ENCODE data around the gene MMP15. TPM values are rescaled to one million over a fixed set of nuclear protein-coding genes. Genes with fewer than 3 reads are reported as not detected.

MMP15 gene
- total RNA-seq, 1 donor from 2014 or later: 7.2 TPM

DNA sequence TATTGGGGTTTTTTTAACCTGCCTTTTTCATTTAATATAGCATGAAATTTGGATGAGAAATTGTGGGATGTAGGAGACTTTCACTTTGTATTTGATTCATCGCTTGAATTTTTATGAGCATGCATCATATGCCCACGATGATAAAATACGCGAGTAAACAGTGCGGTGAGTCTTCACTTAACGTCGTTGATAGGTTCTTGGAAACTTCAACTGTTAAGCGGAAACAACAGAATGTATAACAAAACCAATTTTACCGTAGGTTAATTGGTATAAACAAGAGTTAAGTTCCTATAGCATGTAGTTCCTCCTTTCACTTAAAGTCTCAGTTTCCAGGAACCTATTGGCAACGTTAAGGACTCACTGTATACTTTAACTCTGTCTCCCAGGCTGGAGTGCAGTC, 28.7 kb downstream of the MMP15 start:
- Histone ChIP-seq H3K9me3 (ENCODE audit: low read depth) (no peaks in the 10 kb centered on the region), H4K20me1 (ENCODE audit: low read depth) (no peaks in the 10 kb centered on the region), H2AFZ (replicated peaks) (no peak overlapping the region), H3F3A (ENCODE audit: low read depth) (peaks cover 1% of the 10 kb centered on the region), H3K4me2 (no peak overlapping the region), H3K27me3 (no peaks in the 10 kb centered on the region), H3K9ac (no peak overlapping the region), H3K4me3 (no peak overlapping the region), H3K4me1 (no peaks in the 10 kb centered on the region), H3K36me3 (no peaks in the 10 kb centered on the region), H3K27ac (no peak overlapping the region), H3K79me2 (ENCODE audit: low read depth) (no peaks in the 10 kb centered on the region)
- no peak overlapping the region for H3K27ac Mint-ChIP-seq
- no peak for TF ChIP-seq EZH2phosphoT487 (IDR thresholded peaks at IDR 0.05)
- TF ChIP-seq, protein P1, sequence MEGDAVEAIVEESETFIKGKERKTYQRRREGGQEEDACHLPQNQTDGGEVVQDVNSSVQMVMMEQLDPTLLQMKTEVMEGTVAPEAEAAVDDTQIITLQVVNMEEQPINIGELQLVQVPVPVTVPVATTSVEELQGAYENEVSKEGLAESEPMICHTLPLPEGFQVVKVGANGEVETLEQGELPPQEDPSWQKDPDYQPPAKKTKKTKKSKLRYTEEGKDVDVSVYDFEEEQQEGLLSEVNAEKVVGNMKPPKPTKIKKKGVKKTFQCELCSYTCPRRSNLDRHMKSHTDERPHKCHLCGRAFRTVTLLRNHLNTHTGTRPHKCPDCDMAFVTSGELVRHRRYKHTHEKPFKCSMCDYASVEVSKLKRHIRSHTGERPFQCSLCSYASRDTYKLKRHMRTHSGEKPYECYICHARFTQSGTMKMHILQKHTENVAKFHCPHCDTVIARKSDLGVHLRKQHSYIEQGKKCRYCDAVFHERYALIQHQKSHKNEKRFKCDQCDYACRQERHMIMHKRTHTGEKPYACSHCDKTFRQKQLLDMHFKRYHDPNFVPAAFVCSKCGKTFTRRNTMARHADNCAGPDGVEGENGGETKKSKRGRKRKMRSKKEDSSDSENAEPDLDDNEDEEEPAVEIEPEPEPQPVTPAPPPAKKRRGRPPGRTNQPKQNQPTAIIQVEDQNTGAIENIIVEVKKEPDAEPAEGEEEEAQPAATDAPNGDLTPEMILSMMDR (IDR thresholded peaks at IDR 0.05): no peak
- no peak for TF ChIP-seq EZH2 (IDR thresholded peaks at IDR 0.05)
- DNase-seq (ENCODE audit: low spot score): no peak
- H3K27me3 Mint-ChIP-seq (ENCODE audit: insufficient read depth, low read depth): no peaks in the 10 kb centered on the region
- H3K4me3 Mint-ChIP-seq: no peak overlapping the region
- H3K36me3 Mint-ChIP-seq: no peaks in the 10 kb centered on the region
- peaks cover 16% of the 10 kb centered on the region for H3K4me1 Mint-ChIP-seq
- H3K9me3 Mint-ChIP-seq: no peaks in the 10 kb centered on the region

DNA sequence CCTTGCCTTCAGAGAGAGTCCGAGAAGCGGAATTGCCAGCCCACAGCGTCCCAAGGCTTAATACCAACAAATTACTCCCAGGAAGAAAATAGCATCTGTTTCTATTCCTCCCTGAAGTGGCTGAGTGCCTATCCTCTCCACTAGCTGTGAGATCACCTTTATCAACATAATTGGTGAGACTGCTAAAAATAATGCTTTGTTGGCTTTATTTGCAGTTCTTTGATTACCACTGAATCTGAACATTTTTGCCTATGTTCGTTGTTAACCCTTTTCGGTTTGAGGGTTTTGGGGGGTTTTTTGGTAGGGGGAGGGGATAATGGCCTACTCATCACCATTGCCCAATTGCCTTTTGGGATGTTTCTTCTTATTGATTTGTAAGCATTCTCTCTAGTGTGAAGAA, 31.0 kb downstream of the MMP15 start:
- Mint-ChIP-seq H3K4me1 (peaks cover 5% of the 10 kb centered on the region), H3K9me3 (no peaks in the 10 kb centered on the region), H3K27ac (no peak overlapping the region), H3K36me3 (no peaks in the 10 kb centered on the region), H3K4me3 (no peak overlapping the region), H3K27me3 (ENCODE audit: insufficient read depth, low read depth) (peaks cover 2% of the 10 kb centered on the region)
- Histone ChIP-seq H3K9me3 (ENCODE audit: low read depth) (no peaks in the 10 kb centered on the region), H3K4me3 (no peak overlapping the region), H2AFZ (replicated peaks) (no peak overlapping the region), H4K20me1 (ENCODE audit: low read depth) (no peaks in the 10 kb centered on the region), H3K79me2 (ENCODE audit: low read depth) (no peaks in the 10 kb centered on the region), H3K27ac (no peak overlapping the region), H3K4me2 (no peak overlapping the region), H3K4me1 (no peaks in the 10 kb centered on the region), H3F3A (ENCODE audit: low read depth) (no peaks in the 10 kb centered on the region), H3K27me3 (no peaks in the 10 kb centered on the region), H3K36me3 (no peaks in the 10 kb centered on the region), H3K9ac (no peak overlapping the region)
- no peak for DNase-seq (ENCODE audit: low spot score)
- TF ChIP-seq EZH2 (IDR thresholded peaks at IDR 0.05) (no peak), EZH2phosphoT487 (IDR thresholded peaks at IDR 0.05) (no peak)
- TF ChIP-seq, protein P1 (IDR thresholded peaks at IDR 0.05): no peak

DNA sequence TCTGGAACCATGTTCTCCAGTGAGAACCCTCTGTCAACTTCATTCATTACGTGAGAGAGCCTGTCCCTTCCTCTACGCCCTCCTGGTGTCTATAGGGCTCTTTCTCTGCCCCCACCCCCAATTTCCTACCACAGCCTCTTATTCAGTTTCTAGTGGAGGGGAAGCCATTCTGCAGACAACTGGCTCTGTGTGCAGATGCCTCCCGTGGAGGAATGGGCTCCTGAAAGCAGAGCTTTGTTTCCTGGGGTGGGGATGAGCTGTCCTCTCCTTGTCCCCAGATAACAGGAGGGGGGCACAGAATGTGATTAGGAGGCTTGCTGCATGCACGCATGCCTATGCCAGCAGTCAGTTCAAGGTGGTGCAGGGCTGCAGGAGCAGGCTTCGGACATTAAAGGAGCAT, 31.6 kb downstream of the MMP15 start:
- H3K4me3 ChIP-seq: no peak overlapping the region

More for the DNA sequence above, 31.6 kb downstream of the MMP15 start:
- Histone ChIP-seq H3K4me1 (no peaks in the 10 kb centered on the region), H2AFZ (replicated peaks) (no peak overlapping the region), H3F3A (ENCODE audit: low read depth) (no peaks in the 10 kb centered on the region), H3K27ac (no peak overlapping the region), H3K79me2 (ENCODE audit: low read depth) (no peaks in the 10 kb centered on the region), H3K36me3 (no peaks in the 10 kb centered on the region), H3K9ac (no peak overlapping the region), H3K4me2 (no peak overlapping the region), H3K9me3 (ENCODE audit: low read depth) (no peaks in the 10 kb centered on the region), H3K27me3 (no peaks in the 10 kb centered on the region), H4K20me1 (ENCODE audit: low read depth) (no peaks in the 10 kb centered on the region)
- Mint-ChIP-seq H3K27ac (no peak overlapping the region), H3K4me1 (peaks cover 5% of the 10 kb centered on the region), H3K4me3 (no peak overlapping the region), H3K9me3 (no peaks in the 10 kb centered on the region), H3K27me3 (ENCODE audit: insufficient read depth, low read depth) (peaks cover 2% of the 10 kb centered on the region), H3K36me3 (no peaks in the 10 kb centered on the region)
- TF ChIP-seq, protein P1 (IDR thresholded peaks at IDR 0.05): no peak
- TF ChIP-seq EZH2phosphoT487 (IDR thresholded peaks at IDR 0.05) (no peak), EZH2 (IDR thresholded peaks at IDR 0.05) (no peak)
- no peak for DNase-seq (ENCODE audit: low spot score)

All from neural progenitor cell (in vitro differentiated cells).